ENCODE results near the gene VEPH1.

VEPH1 gene

DNA sequence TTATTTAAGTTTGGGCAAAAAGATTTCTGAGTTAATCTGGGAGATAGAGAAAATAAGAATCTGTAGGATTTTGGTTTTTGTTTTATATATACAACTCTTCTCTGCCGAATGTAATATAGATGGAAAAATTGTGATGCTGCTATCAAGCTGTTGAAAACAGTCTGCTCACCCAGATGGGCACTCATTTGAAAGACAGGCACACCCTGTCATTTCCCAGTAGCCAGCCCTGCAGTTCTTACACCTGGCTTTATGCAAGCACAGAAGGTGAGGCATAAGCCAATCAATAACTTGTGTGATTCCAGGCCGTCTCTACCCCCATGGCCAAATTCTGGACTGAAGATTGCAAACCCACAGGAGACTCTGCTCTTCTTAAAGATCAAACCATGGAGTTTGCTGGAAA lies 93.7 kb downstream of the VEPH1 start:
- ATAC-seq (replicated peaks; ENCODE audit: extremely low read depth, poor library complexity, severe bottlenecking) (no peak), DNase-seq (ENCODE audit: low spot score in 2 of 2) (no peak)
- Mint-ChIP-seq H3K27me3 (no peaks in the 10 kb centered on the region), H3K9me3 (no peaks in the 10 kb centered on the region), H3K4me1 (no peaks in the 10 kb centered on the region), H3K36me3 (ENCODE audit: insufficient read depth) (no peaks in the 10 kb centered on the region), H3K27ac (ENCODE audit: low read depth) (no peak overlapping the region), H3K4me3 (no peak overlapping the region)

DNA sequence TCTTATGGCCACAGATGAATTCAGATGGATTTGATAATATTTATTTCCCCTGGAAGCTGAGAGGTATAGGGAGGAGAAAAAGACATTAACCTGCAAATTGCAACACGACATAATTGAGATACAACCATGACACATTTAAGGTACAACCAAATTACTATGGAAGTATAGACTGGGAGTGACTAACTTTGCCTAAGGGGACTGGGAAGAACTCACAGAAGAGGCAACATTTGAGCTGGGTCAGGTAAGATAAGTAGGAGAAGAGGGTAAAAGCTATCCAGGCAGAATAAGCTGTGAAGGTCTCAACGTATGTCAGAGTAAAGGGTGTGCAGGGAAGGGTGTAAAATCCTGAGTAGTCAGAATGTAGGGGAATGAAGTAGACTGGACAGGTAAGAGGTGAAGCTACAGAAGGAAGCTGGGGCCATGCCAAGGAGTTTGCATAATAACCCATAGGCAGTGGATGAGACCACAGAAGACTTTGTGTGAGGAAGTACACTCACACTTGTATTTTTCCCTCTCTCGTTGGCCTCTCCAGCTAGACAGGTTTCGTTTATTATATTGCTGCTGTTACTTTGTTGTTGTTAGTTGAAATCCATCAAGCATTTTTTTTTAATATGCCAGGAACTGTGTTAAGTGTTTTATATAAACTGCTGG lies 94.6 kb downstream of the VEPH1 start:
- ATAC-seq (replicated peaks; ENCODE audit: extremely low read depth, poor library complexity, severe bottlenecking) (no peak), DNase-seq (ENCODE audit: low spot score in 2 of 2) (no peak)
- no peaks in the 10 kb centered on the region for H3K4me1 Mint-ChIP-seq
- H3K27me3 Mint-ChIP-seq = no peaks in the 10 kb centered on the region
- no peak overlapping the region for H3K4me3 Mint-ChIP-seq
- H3K36me3 Mint-ChIP-seq (ENCODE audit: insufficient read depth) = no peaks in the 10 kb centered on the region
- H3K9me3 Mint-ChIP-seq = no peaks in the 10 kb centered on the region
- H3K27ac Mint-ChIP-seq (ENCODE audit: low read depth) = no peak overlapping the region

DNA sequence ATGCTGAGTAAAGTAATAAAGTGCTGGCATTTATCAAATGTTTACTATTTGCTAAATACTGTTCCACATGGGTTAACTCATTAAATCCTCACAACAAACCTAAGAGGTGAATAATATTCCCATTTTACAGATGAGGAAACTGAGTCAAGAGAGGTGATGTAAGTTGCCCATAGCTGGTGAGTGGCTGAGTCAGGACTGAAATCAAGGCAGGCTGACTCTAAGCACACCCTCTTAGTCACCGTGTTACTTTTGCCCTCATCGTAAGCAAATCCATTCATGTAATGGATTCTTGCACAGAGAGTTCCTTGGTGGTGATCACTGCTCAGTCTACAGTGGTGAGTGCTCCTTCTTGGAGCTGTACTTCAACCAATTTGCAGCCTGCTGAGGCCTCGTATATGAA lies 95.4 kb downstream of the VEPH1 start:
- ATAC-seq (replicated peaks; ENCODE audit: extremely low read depth, poor library complexity, severe bottlenecking) (no peak), DNase-seq (ENCODE audit: low spot score in 2 of 2) (no peak)
- no peaks in the 10 kb centered on the region for H3K4me1 Mint-ChIP-seq
- H3K4me3 Mint-ChIP-seq = no peak overlapping the region
- H3K27ac Mint-ChIP-seq (ENCODE audit: low read depth) = no peak overlapping the region
- no peaks in the 10 kb centered on the region for H3K36me3 Mint-ChIP-seq (ENCODE audit: insufficient read depth)
- no peaks in the 10 kb centered on the region for H3K9me3 Mint-ChIP-seq
- H3K27me3 Mint-ChIP-seq = no peaks in the 10 kb centered on the region

- Mint-ChIP-seq H3K27ac (ENCODE audit: low read depth) (no peak overlapping the region), H3K4me1 (no peaks in the 10 kb centered on the region), H3K36me3 (ENCODE audit: insufficient read depth) (no peaks in the 10 kb centered on the region), H3K9me3 (no peaks in the 10 kb centered on the region), H3K27me3 (no peaks in the 10 kb centered on the region), H3K4me3 (no peak overlapping the region)
- DNase-seq (ENCODE audit: low spot score in 2 of 2) = no peak
- no peak for ATAC-seq (replicated peaks; ENCODE audit: extremely low read depth, poor library complexity, severe bottlenecking)
These were observed 96.8 kb downstream of the VEPH1 start for GRCh38 chr3:157406394-157406793.

GRCh38 chr3:157405457-157405856 lies 97.8 kb downstream of the VEPH1 start:
- Mint-ChIP-seq H3K27ac (ENCODE audit: low read depth) (no peak overlapping the region), H3K27me3 (no peaks in the 10 kb centered on the region), H3K4me1 (no peaks in the 10 kb centered on the region), H3K4me3 (no peak overlapping the region), H3K9me3 (no peaks in the 10 kb centered on the region), H3K36me3 (ENCODE audit: insufficient read depth) (no peaks in the 10 kb centered on the region)
- DNase-seq (ENCODE audit: low spot score in 2 of 2) = no peak
- no peak for ATAC-seq (replicated peaks; ENCODE audit: extremely low read depth, poor library complexity, severe bottlenecking)

DNA sequence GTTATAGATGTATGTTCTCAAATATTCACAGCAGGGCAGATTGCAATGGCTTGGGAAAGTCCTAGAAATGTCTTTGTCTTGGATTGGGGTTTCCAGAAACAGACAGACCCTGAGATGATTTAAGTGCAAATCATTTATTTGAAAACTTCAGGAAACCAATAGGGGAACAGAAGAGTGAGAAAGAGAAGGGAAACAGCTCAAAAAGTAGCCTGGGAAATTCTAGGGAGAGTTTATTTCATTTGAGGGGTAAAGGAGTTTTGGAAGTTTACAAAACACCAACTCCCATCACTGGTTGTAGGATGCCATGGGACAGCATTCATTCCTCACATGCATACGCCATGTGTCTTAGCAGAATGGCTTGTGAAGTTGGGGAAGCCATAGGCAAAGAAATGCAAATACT lies 98.8 kb downstream of the VEPH1 start:
- DNase-seq (ENCODE audit: low spot score in 2 of 2) = no peak
- H3K9me3 Mint-ChIP-seq = no peaks in the 10 kb centered on the region
- H3K27me3 Mint-ChIP-seq = no peaks in the 10 kb centered on the region
- H3K4me3 Mint-ChIP-seq = no peak overlapping the region
- no peak overlapping the region for H3K27ac Mint-ChIP-seq (ENCODE audit: low read depth)
- no peaks in the 10 kb centered on the region for H3K4me1 Mint-ChIP-seq
- H3K36me3 Mint-ChIP-seq (ENCODE audit: insufficient read depth) = no peaks in the 10 kb centered on the region
- no peak for ATAC-seq (replicated peaks; ENCODE audit: extremely low read depth, poor library complexity, severe bottlenecking)

DNA sequence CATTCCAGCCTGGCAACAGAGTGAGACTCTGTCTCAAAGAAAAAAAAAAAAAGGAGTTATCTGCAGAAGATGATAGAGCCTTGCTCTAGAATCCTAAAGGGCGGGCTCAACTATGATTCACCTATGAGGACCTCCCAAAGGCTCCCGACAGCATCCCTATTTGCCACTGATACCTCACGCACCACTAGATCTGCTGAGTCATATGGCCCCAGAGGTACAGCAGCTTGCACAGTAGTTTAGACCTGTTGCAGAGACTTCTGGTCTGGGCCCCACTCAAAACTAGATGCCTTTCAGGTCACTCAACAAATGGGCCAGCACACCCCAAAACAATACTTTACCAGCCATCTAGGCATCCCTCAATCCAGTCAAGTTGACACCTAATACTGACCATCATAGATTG lies 104.6 kb downstream of the VEPH1 start:
- no peak for DNase-seq (ENCODE audit: low spot score in 2 of 2)
- H3K9me3 Mint-ChIP-seq = no peaks in the 10 kb centered on the region
- no peak overlapping the region for H3K27ac Mint-ChIP-seq (ENCODE audit: low read depth)
- H3K4me1 Mint-ChIP-seq = no peaks in the 10 kb centered on the region
- peaks cover 22% of the 10 kb centered on the region for H3K27me3 Mint-ChIP-seq
- no peak overlapping the region for H3K4me3 Mint-ChIP-seq
- no peaks in the 10 kb centered on the region for H3K36me3 Mint-ChIP-seq (ENCODE audit: insufficient read depth)
- no peak for ATAC-seq (replicated peaks; ENCODE audit: extremely low read depth, poor library complexity, severe bottlenecking)

- no peaks in the 10 kb centered on the region for H3K9me3 Mint-ChIP-seq
- ATAC-seq (replicated peaks; ENCODE audit: extremely low read depth, poor library complexity, severe bottlenecking) (no peak), DNase-seq (ENCODE audit: low spot score in 2 of 2) (no peak)
- peaks cover 22% of the 10 kb centered on the region for H3K27me3 Mint-ChIP-seq
- no peaks in the 10 kb centered on the region for H3K36me3 Mint-ChIP-seq (ENCODE audit: insufficient read depth)
- no peak overlapping the region for H3K4me3 Mint-ChIP-seq
- H3K4me1 Mint-ChIP-seq = no peaks in the 10 kb centered on the region
- no peak overlapping the region for H3K27ac Mint-ChIP-seq (ENCODE audit: low read depth)
These were observed 108.8 kb downstream of the VEPH1 start for GRCh38 chr3:157394411-157394810.

DNA sequence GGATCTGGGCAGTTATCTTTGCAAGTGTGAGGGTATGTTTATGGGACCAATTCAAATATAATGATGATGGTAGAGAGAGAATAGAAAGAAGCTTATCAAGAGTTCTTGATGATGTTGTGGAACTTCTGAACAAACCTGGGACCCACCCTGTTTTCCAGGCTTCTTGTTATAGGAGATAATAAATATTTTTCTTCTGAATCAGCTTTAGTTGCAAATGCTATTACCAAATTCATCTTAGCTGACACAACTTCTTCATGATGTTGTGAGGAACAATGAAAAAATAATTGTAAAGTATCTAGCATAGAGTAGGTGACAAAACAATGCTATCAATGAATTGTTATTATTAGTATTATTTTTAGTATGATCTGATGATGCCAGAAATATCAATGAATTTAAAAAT lies 110.1 kb downstream of the VEPH1 start:
- no peaks in the 10 kb centered on the region for H3K4me1 Mint-ChIP-seq

GRCh38 chr3:157392104-157392503 lies 111.1 kb downstream of the VEPH1 start:
- Mint-ChIP-seq H3K9me3 (no peaks in the 10 kb centered on the region), H3K27me3 (peaks cover 12% of the 10 kb centered on the region), H3K36me3 (ENCODE audit: insufficient read depth) (no peaks in the 10 kb centered on the region), H3K4me1 (no peaks in the 10 kb centered on the region), H3K27ac (ENCODE audit: low read depth) (no peak overlapping the region), H3K4me3 (no peak overlapping the region)
- DNase-seq (ENCODE audit: low spot score in 2 of 2) (no peak), ATAC-seq (replicated peaks; ENCODE audit: extremely low read depth, poor library complexity, severe bottlenecking) (no peak)

More for the DNA sequence above, 110.1 kb downstream of the VEPH1 start:
- no peak overlapping the region for H3K4me3 Mint-ChIP-seq
- DNase-seq (ENCODE audit: low spot score in 2 of 2) = no peak
- no peak for ATAC-seq (replicated peaks; ENCODE audit: extremely low read depth, poor library complexity, severe bottlenecking)
- H3K27ac Mint-ChIP-seq (ENCODE audit: low read depth) = no peak overlapping the region
- no peaks in the 10 kb centered on the region for H3K9me3 Mint-ChIP-seq
- no peaks in the 10 kb centered on the region for H3K36me3 Mint-ChIP-seq (ENCODE audit: insufficient read depth)
- H3K27me3 Mint-ChIP-seq = peaks cover 22% of the 10 kb centered on the region

DNA sequence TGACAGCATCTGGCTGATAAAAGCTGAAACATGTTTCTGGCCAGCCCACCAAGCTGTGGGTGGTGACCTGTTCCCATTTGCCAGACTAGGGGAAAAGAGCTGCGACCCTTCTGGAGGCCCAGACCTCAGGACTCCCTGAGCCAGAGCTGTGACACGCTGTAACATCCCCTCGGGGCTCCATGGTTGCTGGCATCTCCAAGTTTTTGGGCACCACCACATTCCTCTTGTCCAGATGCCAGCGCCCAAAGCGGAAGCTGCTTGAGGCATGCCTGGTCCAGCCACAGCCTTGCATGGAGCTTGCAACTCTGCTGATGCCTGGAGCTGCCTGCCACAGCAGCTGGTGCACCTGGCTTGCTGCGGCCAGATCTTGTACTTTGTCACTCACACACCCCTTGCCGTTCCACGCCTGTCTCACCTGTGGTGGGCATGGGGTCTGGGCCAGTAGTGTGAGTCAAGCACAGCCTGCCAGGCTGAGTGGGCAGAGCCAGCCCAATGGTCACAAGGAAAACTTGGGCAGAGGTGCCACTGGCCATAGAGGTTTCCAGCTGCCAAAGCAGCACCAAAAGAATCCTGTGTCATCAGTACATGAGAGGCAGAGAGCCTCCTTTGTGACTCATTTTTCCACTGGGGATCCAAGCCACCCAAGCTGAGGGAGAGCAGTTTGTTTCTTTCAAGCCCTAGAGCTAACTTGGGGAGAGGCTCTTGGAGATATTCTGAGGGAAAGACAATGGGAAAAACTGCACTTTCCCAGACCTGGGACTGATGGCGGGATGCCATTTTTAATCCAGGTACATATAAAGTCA lies 112.3 kb downstream of the VEPH1 start:
- ATAC-seq (replicated peaks; ENCODE audit: extremely low read depth, poor library complexity, severe bottlenecking) (no peak), DNase-seq (ENCODE audit: low spot score in 2 of 2) (no peak)
- Mint-ChIP-seq H3K4me3 (no peak overlapping the region), H3K4me1 (no peaks in the 10 kb centered on the region), H3K27me3 (no peaks in the 10 kb centered on the region), H3K27ac (ENCODE audit: low read depth) (no peak overlapping the region), H3K36me3 (ENCODE audit: insufficient read depth) (no peaks in the 10 kb centered on the region), H3K9me3 (no peaks in the 10 kb centered on the region)

- Mint-ChIP-seq H3K27me3 (no peaks in the 10 kb centered on the region), H3K4me3 (no peak overlapping the region), H3K9me3 (no peaks in the 10 kb centered on the region), H3K4me1 (no peaks in the 10 kb centered on the region), H3K27ac (ENCODE audit: low read depth) (no peak overlapping the region), H3K36me3 (ENCODE audit: insufficient read depth) (peaks cover 2% of the 10 kb centered on the region)
- DNase-seq (ENCODE audit: low spot score in 2 of 2) (no peak), ATAC-seq (replicated peaks; ENCODE audit: extremely low read depth, poor library complexity, severe bottlenecking) (no peak)
These were observed 114.2 kb downstream of the VEPH1 start for GRCh38 chr3:157388976-157389375.

GRCh38 chr3:157387708-157388435 lies 115.3 kb downstream of the VEPH1 start:
- H3K4me1 Mint-ChIP-seq = no peaks in the 10 kb centered on the region
- no peak for DNase-seq (ENCODE audit: low spot score in 2 of 2)
- H3K27me3 Mint-ChIP-seq = no peaks in the 10 kb centered on the region
- peaks cover 2% of the 10 kb centered on the region for H3K36me3 Mint-ChIP-seq (ENCODE audit: insufficient read depth)
- no peaks in the 10 kb centered on the region for H3K9me3 Mint-ChIP-seq
- H3K27ac Mint-ChIP-seq (ENCODE audit: low read depth) = no peak overlapping the region
- H3K4me3 Mint-ChIP-seq = no peak overlapping the region
- no peak for ATAC-seq (replicated peaks; ENCODE audit: extremely low read depth, poor library complexity, severe bottlenecking)

Measured in central memory CD8-positive, alpha-beta T cell (primary cell).